Stimulated activated naive CD8-positive, alpha-beta T cell treated with anti-CD3 and anti-CD28 coated beads, Interleukin-15, amount 100 ng/mL, for 72 hours (primary cell): ENCODE results near the gene PIK3AP1.

ENCODE experiments used
- ATAC-seq: fragments of 150-1000 bp; cut with Tn5 transposase; 2 replicates; pipeline ENCODE4 v1.10.0; 2021; ENCODE audit warnings: mild to moderate bottlenecking, moderate library complexity
- DNase-seq, 2 donors: peaks; one replicate each; pipeline ENCODE4 v3.0.0; 2021 to 2022
- H3K27ac Mint-ChIP-seq, 2 donors: one replicate each; pipeline ENCODE4 v1.8.0; 2022; ENCODE audit warnings: mild to moderate bottlenecking in 2 of 2, mixed read lengths in 2 of 2, moderate library complexity in 2 of 2
- H3K27me3 Mint-ChIP-seq: one replicate; pipeline ENCODE4 v1.8.0; 2022; ENCODE audit warnings: mixed read lengths
- H3K4me1 Mint-ChIP-seq: one replicate; pipeline ENCODE4 v1.8.0; 2022; ENCODE audit warnings: mild to moderate bottlenecking, mixed read lengths
- H3K4me3 Mint-ChIP-seq, 2 donors: one replicate each; pipeline ENCODE4 v1.8.0; 2022; ENCODE audit warnings: mild to moderate bottlenecking in 2 of 2, mixed read lengths in 2 of 2, moderate library complexity in 1 of 2
- H3K9me3 Mint-ChIP-seq, 2 donors: one replicate each; pipeline ENCODE4 v1.8.0; 2022; ENCODE audit warnings: mixed read lengths in 2 of 2

The PIK3AP1 gene

GRCh38 chr10:96627292-96627691 is 93.0 kb downstream of the PIK3AP1 start:
- no peaks in the 10 kb centered on the region for H3K9me3 Mint-ChIP-seq
- no peak for ATAC-seq
- no peak overlapping the region for H3K4me3 Mint-ChIP-seq
- DNase-seq, result no peak
- no peaks in the 10 kb centered on the region for H3K4me1 Mint-ChIP-seq
- no peaks in the 10 kb centered on the region for H3K27me3 Mint-ChIP-seq
- no peak overlapping the region for H3K27ac Mint-ChIP-seq

GRCh38 chr10:96626795-96627194 is 93.5 kb downstream of the PIK3AP1 start:
- H3K4me3 Mint-ChIP-seq, result no peak overlapping the region
- H3K4me1 Mint-ChIP-seq, result no peaks in the 10 kb centered on the region
- H3K27me3 Mint-ChIP-seq, result no peaks in the 10 kb centered on the region
- ATAC-seq, result no peak
- DNase-seq, result no peak
- no peaks in the 10 kb centered on the region for H3K9me3 Mint-ChIP-seq
- H3K27ac Mint-ChIP-seq, result no peak overlapping the region

GRCh38 chr10:96625173-96625572 is 95.1 kb downstream of the PIK3AP1 start:
- Mint-ChIP-seq H3K27ac (no peak overlapping the region), H3K4me1 (no peaks in the 10 kb centered on the region), H3K27me3 (no peaks in the 10 kb centered on the region), H3K9me3 (no peaks in the 10 kb centered on the region), H3K4me3 (no peak overlapping the region)
- DNase-seq (no peak), ATAC-seq (no peak)

- Mint-ChIP-seq H3K27ac (peak overlapping the region in 1 of 2 donors; percentile 48), H3K27me3 (no peaks in the 10 kb centered on the region), H3K4me1 (no peaks in the 10 kb centered on the region), H3K4me3 (no peak overlapping the region), H3K9me3 (no peaks in the 10 kb centered on the region)
- no peak for DNase-seq
- no peak for ATAC-seq
Observed at GRCh38 chr10:96622013-96622787, 98.1 kb downstream of the PIK3AP1 start.

- no peaks in the 10 kb centered on the region for H3K27me3 Mint-ChIP-seq
- DNase-seq (no peak), ATAC-seq (no peak)
- H3K9me3 Mint-ChIP-seq, result no peaks in the 10 kb centered on the region
- H3K27ac Mint-ChIP-seq, result no peak overlapping the region
- no peaks in the 10 kb centered on the region for H3K4me1 Mint-ChIP-seq
- no peak overlapping the region for H3K4me3 Mint-ChIP-seq
Observed at GRCh38 chr10:96619796-96620773, 100.2 kb downstream of the PIK3AP1 start.

GRCh38 chr10:96619120-96619519 is 101.2 kb downstream of the PIK3AP1 start:
- Mint-ChIP-seq H3K4me3 (no peak overlapping the region), H3K27ac (no peak overlapping the region), H3K9me3 (no peaks in the 10 kb centered on the region), H3K4me1 (no peaks in the 10 kb centered on the region), H3K27me3 (no peaks in the 10 kb centered on the region)
- ATAC-seq (no peak), DNase-seq (no peak)

GRCh38 chr10:96618653-96619052 is 101.7 kb downstream of the PIK3AP1 start:
- DNase-seq (no peak), ATAC-seq (no peak)

GRCh38 chr10:96616961-96617360 is 103.4 kb downstream of the PIK3AP1 start:
- DNase-seq (no peak), ATAC-seq (no peak)
- no peaks in the 10 kb centered on the region for H3K27me3 Mint-ChIP-seq
- no peak overlapping the region for H3K27ac Mint-ChIP-seq
- no peaks in the 10 kb centered on the region for H3K9me3 Mint-ChIP-seq
- H3K4me3 Mint-ChIP-seq, result no peak overlapping the region
- H3K4me1 Mint-ChIP-seq, result no peaks in the 10 kb centered on the region

More at GRCh38 chr10:96618653-96619052, 101.7 kb downstream of the PIK3AP1 start:
- Mint-ChIP-seq H3K4me3 (no peak overlapping the region), H3K27me3 (no peaks in the 10 kb centered on the region), H3K27ac (no peak overlapping the region), H3K9me3 (no peaks in the 10 kb centered on the region), H3K4me1 (no peaks in the 10 kb centered on the region)

- DNase-seq (no peak), ATAC-seq (no peak)
- peaks cover 6% of the 10 kb centered on the region for H3K4me1 Mint-ChIP-seq
- H3K4me3 Mint-ChIP-seq, result no peak overlapping the region
- no peaks in the 10 kb centered on the region for H3K27me3 Mint-ChIP-seq
- no peaks in the 10 kb centered on the region for H3K9me3 Mint-ChIP-seq
- peak overlapping the region in 1 of 2 donors; percentile 28 for H3K27ac Mint-ChIP-seq
Observed at GRCh38 chr10:96614515-96614914, 105.8 kb downstream of the PIK3AP1 start.

- no peak for ATAC-seq
- Mint-ChIP-seq H3K9me3 (no peaks in the 10 kb centered on the region), H3K4me1 (peaks cover 6% of the 10 kb centered on the region), H3K4me3 (no peak overlapping the region), H3K27ac (no peak overlapping the region), H3K27me3 (no peaks in the 10 kb centered on the region)
- no peak for DNase-seq
Observed at GRCh38 chr10:96613576-96613975, 106.7 kb downstream of the PIK3AP1 start.

GRCh38 chr10:96612055-96612830 is 108.1 kb downstream of the PIK3AP1 start:
- Mint-ChIP-seq H3K4me1 (peaks cover 6% of the 10 kb centered on the region), H3K27me3 (no peaks in the 10 kb centered on the region), H3K4me3 (no peak overlapping the region), H3K27ac (no peak overlapping the region), H3K9me3 (no peaks in the 10 kb centered on the region)
- no peak for ATAC-seq
- DNase-seq, result no peak

- Mint-ChIP-seq H3K4me1 (peaks cover 6% of the 10 kb centered on the region), H3K4me3 (no peak overlapping the region), H3K27me3 (no peaks in the 10 kb centered on the region), H3K9me3 (no peaks in the 10 kb centered on the region), H3K27ac (no peak overlapping the region)
- DNase-seq, result no peak
- ATAC-seq, result peak; percentile 63
Observed at GRCh38 chr10:96610817-96611216, 109.5 kb downstream of the PIK3AP1 start.

GRCh38 chr10:96609510-96609909 is 110.8 kb downstream of the PIK3AP1 start:
- no peaks in the 10 kb centered on the region for H3K27me3 Mint-ChIP-seq
- no peak overlapping the region for H3K27ac Mint-ChIP-seq
- H3K4me1 Mint-ChIP-seq, result peaks cover 6% of the 10 kb centered on the region
- no peak overlapping the region for H3K4me3 Mint-ChIP-seq
- no peak for ATAC-seq
- H3K9me3 Mint-ChIP-seq, result no peaks in the 10 kb centered on the region
- DNase-seq, result no peak

GRCh38 chr10:96608805-96609204 is 111.5 kb downstream of the PIK3AP1 start:
- Mint-ChIP-seq H3K4me3 (no peak overlapping the region), H3K27me3 (no peaks in the 10 kb centered on the region), H3K4me1 (peaks cover 6% of the 10 kb centered on the region), H3K27ac (no peak overlapping the region), H3K9me3 (no peaks in the 10 kb centered on the region)
- no peak for DNase-seq
- ATAC-seq, result no peak

- Mint-ChIP-seq H3K4me3 (no peak overlapping the region), H3K4me1 (peaks cover 6% of the 10 kb centered on the region), H3K27ac (no peak overlapping the region), H3K9me3 (no peaks in the 10 kb centered on the region), H3K27me3 (no peaks in the 10 kb centered on the region)
- DNase-seq, result no peak
- ATAC-seq, result no peak
Observed at GRCh38 chr10:96608262-96608661, 112.1 kb downstream of the PIK3AP1 start.
